Mesendoderm (in vitro differentiated cells): ENCODE measurements around the gene SOBP.

Experiments used
- DNase-seq: peaks from one replicate; pipeline ENCODE4 v3.0.0; 2013
- H2AK5ac ChIP-seq: 2 replicates; pipeline ENCODE4 v1.6.1; 2013; ENCODE audit warnings: low read length, inconsistent platforms
- H2BK120ac ChIP-seq: 2 replicates; pipeline ENCODE4 v1.6.1; 2013; ENCODE audit warnings: low read depth, mild to moderate bottlenecking, low read length, moderate library complexity, mixed read lengths
- H2BK15ac ChIP-seq: replicated peaks from 2 replicates; pipeline ENCODE4 v1.6.1; 2013; ENCODE audit warnings: low read depth, mild to moderate bottlenecking, moderate library complexity
- H2BK5ac ChIP-seq: 2 replicates; pipeline ENCODE4 v1.6.1; 2013; ENCODE audit warnings: low read length, inconsistent platforms
- H3K18ac ChIP-seq: 2 replicates; pipeline ENCODE4 v1.6.1; 2013; ENCODE audit warnings: mild to moderate bottlenecking, low read length, mixed read lengths
- H3K23ac ChIP-seq: one replicate; pipeline ENCODE4 v1.6.1; 2013; ENCODE audit warnings: low read length
- H3K27ac ChIP-seq: 2 replicates; pipeline ENCODE4 v1.5.1; 2013; ENCODE audit warnings: low read depth, mild to moderate bottlenecking, inconsistent platforms, low read length, moderate library complexity
- H3K27me3 ChIP-seq: 2 replicates; pipeline ENCODE4 v1.6.1; 2013; ENCODE audit warnings: low read length, control low read depth, mild to moderate bottlenecking, inconsistent platforms; ENCODE audit not compliant: insufficient read depth, poor library complexity
- H3K36me3 ChIP-seq: 2 replicates; pipeline ENCODE4 v1.6.1; 2013; ENCODE audit warnings: low read length, inconsistent platforms; ENCODE audit not compliant: control insufficient read depth, insufficient read depth
- H3K4ac ChIP-seq: one replicate; pipeline ENCODE4 v1.6.1; 2013; ENCODE audit warnings: low read depth, mild to moderate bottlenecking, low read length, moderate library complexity
- H3K4me1 ChIP-seq: 2 replicates; pipeline ENCODE4 v1.6.1; 2013; ENCODE audit warnings: low read depth, low read length, inconsistent platforms; ENCODE audit not compliant: control insufficient read depth
- H3K4me2 ChIP-seq: 2 replicates; pipeline ENCODE4 v1.6.1; 2013; ENCODE audit warnings: low read length
- H3K4me3 ChIP-seq: 2 replicates; pipeline ENCODE4 v1.5.1; 2013; ENCODE audit warnings: mild to moderate bottlenecking, low read length
- H3K56ac ChIP-seq: one replicate; pipeline ENCODE4 v1.6.1; 2013; ENCODE audit warnings: low read length
- H3K79me1 ChIP-seq: 2 replicates; pipeline ENCODE4 v1.6.1; 2013; ENCODE audit warnings: low read length, inconsistent platforms
- H3K79me2 ChIP-seq: 2 replicates; pipeline ENCODE4 v1.6.1; 2013; ENCODE audit warnings: mild to moderate bottlenecking, low read length; ENCODE audit not compliant: control insufficient read depth, insufficient read depth
- H3K9ac ChIP-seq: 2 replicates; pipeline ENCODE4 v1.6.1; 2013; ENCODE audit warnings: low read length, inconsistent platforms
- H4K5ac ChIP-seq: one replicate; pipeline ENCODE4 v1.6.1; 2013; ENCODE audit warnings: low read length
- H4K8ac ChIP-seq: one replicate; pipeline ENCODE4 v1.6.1; 2013; ENCODE audit warnings: low read depth, mild to moderate bottlenecking, control low read depth, low read length, moderate library complexity
- WGBS: extraction: QIAGEN DNeasy Blood & Tissue Kit; methylation state at CpG from one replicate; pipeline ENCODE4 v1.1.7; 2013; ENCODE audit warnings: low lambda C conversion rate, missing lambda C conversion rate; ENCODE audit not compliant: insufficient coverage; ENCODE audit errors: extremely low coverage; 5-methylcytosine and 5-hydroxymethylcytosine counted together

SOBP gene

GRCh38 chr6:107624541-107624940 is 134.6 kb downstream of the SOBP start:
- no peaks in the 10 kb centered on the region for H3K4me1 ChIP-seq
- H3K27me3 ChIP-seq, result no peaks in the 10 kb centered on the region
- no peak overlapping the region for H4K5ac ChIP-seq
- H3K79me2 ChIP-seq, result no peaks in the 10 kb centered on the region
- no peak overlapping the region for H3K4me2 ChIP-seq
- H3K36me3 ChIP-seq, result no peaks in the 10 kb centered on the region
- H3K23ac ChIP-seq, result no peak overlapping the region
- H3K27ac ChIP-seq, result no peak overlapping the region
- no peak overlapping the region for H2AK5ac ChIP-seq
- no peak overlapping the region for H3K9ac ChIP-seq
- no peak overlapping the region for H4K8ac ChIP-seq
- no CpG with 5 or more reads among the region's 1 CpG for WGBS
- no peak for DNase-seq
- H2BK15ac ChIP-seq, result no peak overlapping the region
- no peak overlapping the region for H3K4me3 ChIP-seq
- H3K4ac ChIP-seq, result no peak overlapping the region
- H2BK120ac ChIP-seq, result no peak overlapping the region
- H2BK5ac ChIP-seq, result no peak overlapping the region
- H3K56ac ChIP-seq, result no peak overlapping the region
- no peak overlapping the region for H3K18ac ChIP-seq
- no peaks in the 10 kb centered on the region for H3K79me1 ChIP-seq

DNA sequence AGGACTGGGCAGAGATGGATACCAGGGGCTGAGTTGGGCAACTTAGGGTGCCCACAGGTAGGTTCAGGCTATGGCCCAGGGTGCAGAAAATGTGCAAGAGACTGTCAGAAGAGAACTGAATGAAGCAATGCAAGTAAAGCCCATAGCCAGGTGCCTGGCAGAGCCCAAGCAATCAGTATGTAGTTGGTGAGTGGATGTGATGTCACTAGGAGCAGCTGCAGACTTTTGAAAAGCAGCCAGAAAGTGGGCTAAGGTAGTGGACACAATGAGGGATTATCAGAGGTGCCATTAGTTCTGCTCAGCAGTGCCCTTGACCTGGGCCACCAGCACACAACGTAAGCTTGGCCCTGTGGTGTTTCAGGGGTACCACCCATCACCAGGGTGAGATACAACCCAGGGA is 135.3 kb downstream of the SOBP start:
- H2AK5ac ChIP-seq, result no peak overlapping the region
- H3K27me3 ChIP-seq, result no peaks in the 10 kb centered on the region
- no CpG with 5 or more reads among the region's 1 CpG for WGBS
- H3K4ac ChIP-seq, result no peak overlapping the region
- no peak overlapping the region for H3K18ac ChIP-seq
- H3K4me2 ChIP-seq, result no peak overlapping the region
- no peaks in the 10 kb centered on the region for H3K4me1 ChIP-seq
- H3K23ac ChIP-seq, result no peak overlapping the region
- H2BK120ac ChIP-seq, result no peak overlapping the region
- no peak overlapping the region for H3K9ac ChIP-seq
- H3K79me2 ChIP-seq, result no peaks in the 10 kb centered on the region
- H3K36me3 ChIP-seq, result no peaks in the 10 kb centered on the region
- H2BK15ac ChIP-seq, result no peak overlapping the region
- no peak overlapping the region for H3K56ac ChIP-seq
- H4K8ac ChIP-seq, result no peak overlapping the region
- no peak overlapping the region for H3K4me3 ChIP-seq
- no peak overlapping the region for H2BK5ac ChIP-seq
- no peak overlapping the region for H4K5ac ChIP-seq
- no peak for DNase-seq
- no peak overlapping the region for H3K27ac ChIP-seq
- H3K79me1 ChIP-seq, result no peaks in the 10 kb centered on the region

DNA sequence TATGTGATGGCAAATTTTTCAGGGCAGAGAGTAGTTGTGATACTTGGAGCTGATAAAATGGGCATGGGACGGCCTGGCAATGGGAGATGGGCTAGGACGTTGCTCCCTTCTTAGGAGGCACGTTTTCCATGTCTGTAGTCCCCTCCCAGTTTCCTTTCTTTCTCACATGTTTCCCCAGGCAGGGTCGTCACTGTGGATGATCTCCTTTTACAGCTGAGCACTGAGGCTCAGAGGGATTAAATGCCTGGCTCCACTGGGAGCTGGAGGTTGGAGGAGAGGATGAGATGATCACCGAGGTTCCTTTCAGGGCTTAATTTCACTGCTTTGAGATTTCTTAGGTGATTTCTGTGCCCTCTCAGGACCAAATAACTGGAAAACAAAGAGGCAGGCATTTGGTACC is 136.7 kb downstream of the SOBP start:
- Histone ChIP-seq H4K5ac (no peak overlapping the region), H2BK15ac (no peak overlapping the region), H3K18ac (no peak overlapping the region), H3K36me3 (no peaks in the 10 kb centered on the region), H3K56ac (no peak overlapping the region), H3K4me3 (no peak overlapping the region), H3K4me1 (no peaks in the 10 kb centered on the region), H3K9ac (no peak overlapping the region), H3K79me1 (no peaks in the 10 kb centered on the region), H2AK5ac (no peak overlapping the region), H3K79me2 (no peaks in the 10 kb centered on the region), H2BK120ac (no peak overlapping the region), H3K27me3 (no peaks in the 10 kb centered on the region), H4K8ac (no peak overlapping the region), H3K27ac (no peak overlapping the region), H2BK5ac (no peak overlapping the region), H3K23ac (no peak overlapping the region), H3K4ac (no peak overlapping the region), H3K4me2 (no peak overlapping the region)
- no CpG with 5 or more reads among the region's 5 CpGs for WGBS
- no peak for DNase-seq

DNA sequence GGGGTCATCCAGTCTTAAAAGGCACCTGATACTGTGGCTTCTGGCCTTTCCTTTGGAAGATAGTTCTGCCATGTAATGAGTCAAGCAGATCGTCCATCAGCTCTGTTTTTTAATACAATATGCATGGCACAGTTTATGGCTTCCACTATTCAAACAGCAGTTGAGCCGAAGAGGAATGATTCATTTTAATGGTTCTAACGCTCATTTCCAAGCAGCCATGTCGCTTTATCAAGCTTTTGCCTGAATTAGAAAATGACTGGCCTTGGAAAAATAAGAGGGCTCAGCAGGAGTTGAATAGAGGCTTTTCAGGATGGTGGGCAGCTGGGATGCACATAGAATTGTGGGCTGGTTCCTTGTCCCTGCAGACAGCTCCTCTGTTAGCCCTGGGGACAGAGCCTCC is 138.1 kb downstream of the SOBP start:
- no peak overlapping the region for H3K27ac ChIP-seq
- no CpG with 5 or more reads among the region's 4 CpGs for WGBS

GRCh38 chr6:107628878-107629277 is 139.0 kb downstream of the SOBP start:
- no peak overlapping the region for H2BK5ac ChIP-seq
- no peak overlapping the region for H3K27ac ChIP-seq
- no peak overlapping the region for H2BK15ac ChIP-seq
- no peak overlapping the region for H3K9ac ChIP-seq
- no peaks in the 10 kb centered on the region for H3K27me3 ChIP-seq
- no peak overlapping the region for H3K4ac ChIP-seq
- H3K4me1 ChIP-seq, result no peaks in the 10 kb centered on the region
- H4K8ac ChIP-seq, result no peak overlapping the region
- no peak for DNase-seq
- no peak overlapping the region for H3K23ac ChIP-seq
- no peak overlapping the region for H3K4me2 ChIP-seq
- no CpG with 5 or more reads among the region's 3 CpGs for WGBS
- H3K18ac ChIP-seq, result no peak overlapping the region
- H4K5ac ChIP-seq, result no peak overlapping the region
- no peak overlapping the region for H3K56ac ChIP-seq
- no peaks in the 10 kb centered on the region for H3K79me2 ChIP-seq
- no peaks in the 10 kb centered on the region for H3K36me3 ChIP-seq
- H2BK120ac ChIP-seq, result no peak overlapping the region
- H3K79me1 ChIP-seq, result no peaks in the 10 kb centered on the region
- no peak overlapping the region for H2AK5ac ChIP-seq
- H3K4me3 ChIP-seq, result no peak overlapping the region

More for the DNA sequence above, 138.1 kb downstream of the SOBP start:
- Histone ChIP-seq H4K8ac (no peak overlapping the region), H3K4ac (no peak overlapping the region), H3K79me1 (no peaks in the 10 kb centered on the region), H2BK5ac (no peak overlapping the region), H3K9ac (no peak overlapping the region), H3K4me1 (no peaks in the 10 kb centered on the region), H3K18ac (no peak overlapping the region), H3K79me2 (no peaks in the 10 kb centered on the region), H4K5ac (no peak overlapping the region), H3K27me3 (no peaks in the 10 kb centered on the region), H3K4me2 (no peak overlapping the region), H3K23ac (no peak overlapping the region), H3K36me3 (no peaks in the 10 kb centered on the region), H2BK15ac (no peak overlapping the region), H3K56ac (no peak overlapping the region), H3K4me3 (no peak overlapping the region), H2BK120ac (no peak overlapping the region), H2AK5ac (no peak overlapping the region)
- DNase-seq, result no peak

GRCh38 chr6:107629548-107630129 is 139.7 kb downstream of the SOBP start:
- Histone ChIP-seq H3K18ac (no peak overlapping the region), H3K56ac (no peak overlapping the region), H3K4me1 (no peaks in the 10 kb centered on the region), H2BK120ac (no peak overlapping the region), H3K79me2 (no peaks in the 10 kb centered on the region), H3K23ac (no peak overlapping the region), H3K27ac (no peak overlapping the region), H4K8ac (no peak overlapping the region), H3K36me3 (no peaks in the 10 kb centered on the region), H3K9ac (no peak overlapping the region), H3K4me3 (no peak overlapping the region), H3K27me3 (no peaks in the 10 kb centered on the region), H3K79me1 (no peaks in the 10 kb centered on the region), H3K4ac (no peak overlapping the region), H2AK5ac (no peak overlapping the region), H2BK15ac (no peak overlapping the region), H2BK5ac (no peak overlapping the region), H4K5ac (no peak overlapping the region), H3K4me2 (no peak overlapping the region)
- DNase-seq, result no peak
- no CpG with 5 or more reads among the region's 6 CpGs for WGBS
